ENCODE results near the gene DHX35. TPM values are rescaled to one million over a fixed set of nuclear protein-coding genes. Genes with fewer than 3 reads are reported as not detected.

The DHX35 gene
- total and polyA plus RNA-seq, 10 of the 15 experiments (the other 5 are each of a cell fraction or from before 2014, with no cell fraction given) = 4.3 to 21.6 (median 14.9) TPM

GRCh38 chr20:38915355-38915754 lies 46.8 kb upstream of the DHX35 start:
- DNase-seq (ENCODE audit: low read depth, low spot score) (no peak), FAIRE-seq (no peak), ATAC-seq (no peak)
- Histone ChIP-seq H3K27me3 (replicated peaks in 1 of 2; ENCODE audit: control insufficient read depth in 2 of 2, insufficient read depth in 2 of 2, low read length in 1 of 2) (no peaks in the 10 kb centered on the region), H3K9ac (ENCODE audit: control insufficient read depth, insufficient read depth, low read length) (no peak overlapping the region), H3K9me3 (replicated peaks; ENCODE audit: control insufficient read depth, insufficient read depth, low read length) (no peaks in the 10 kb centered on the region), H3K36me3 (ENCODE audit: control insufficient read depth in 2 of 2, insufficient read depth in 2 of 2, low read length in 1 of 2) (peaks cover 17 to 36% of the 10 kb centered on the region in 2 experiments), H3K4me1 (ENCODE audit: control insufficient read depth, insufficient read depth, low read length) (no peaks in the 10 kb centered on the region), H3K79me2 (ENCODE audit: control insufficient read depth, insufficient read depth, low read length) (no peaks in the 10 kb centered on the region; the same call in 1 of the 2 replicates), H3K4me2 (ENCODE audit: control insufficient read depth, insufficient read depth) (no peak overlapping the region), H4K20me1 (ENCODE audit: control insufficient read depth, insufficient read depth) (no peaks in the 10 kb centered on the region), H3K4me3 (no peak overlapping the region), H2AFZ (ENCODE audit: control insufficient read depth, low read depth, low read length) (no peak overlapping the region), H3K27ac (ENCODE audit: control insufficient read depth, insufficient read depth) (no peak overlapping the region)
- intact Hi-C loops (cut with micrococcal nuclease; ENCODE audit: unreplicated experiment) (no loop called here), in situ Hi-C loops (cut with MboI) (no loop called here)
- ChIA-PET SMC1A (ENCODE audit: uncharacterized antibody, unreplicated experiment) (no interaction called here), POLR2A (no interaction called here), RAD21 (ENCODE audit: unreplicated experiment) (no interaction called here), CTCF (no interaction called here)
- no TSS peak for BruUV-seq (replicated peaks)
- WGBS (ENCODE audit: insufficient coverage, insufficient replicate concordance, low lambda C conversion rate, missing lambda C conversion rate) = 97% methylated on average over 7 of the region's 7 CpGs
- TF ChIP-seq, protein P1, sequence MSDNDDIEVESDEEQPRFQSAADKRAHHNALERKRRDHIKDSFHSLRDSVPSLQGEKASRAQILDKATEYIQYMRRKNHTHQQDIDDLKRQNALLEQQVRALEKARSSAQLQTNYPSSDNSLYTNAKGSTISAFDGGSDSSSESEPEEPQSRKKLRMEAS (IDR thresholded peaks at IDR 0.05; ENCODE audit: low read depth, low read length) = no peak
- TF ChIP-seq ZSCAN29 (IDR thresholded peaks at IDR 0.05) (no peak), CBX5 (IDR thresholded peaks at IDR 0.05; ENCODE audit: low read depth) (no peak), JUNB (IDR thresholded peaks at IDR 0.05) (no peak), BCL11A (IDR thresholded peaks at IDR 0.05; ENCODE audit: low read depth, low read length) (no peak), TBL1XR1 (IDR thresholded peaks at IDR 0.05; ENCODE audit: low read depth, low read length) (no peak), FOXK2 (IDR thresholded peaks at IDR 0.05) (no peak), USF1 (IDR thresholded peaks at IDR 0.05; ENCODE audit: borderline replicate concordance, extremely low read length, insufficient read depth, low read depth, low read length) (no peak), SREBF2 (IDR thresholded peaks at IDR 0.05; ENCODE audit: low read length) (no peak), TAF1 (IDR thresholded peaks at IDR 0.05; ENCODE audit: borderline replicate concordance, low read depth, low read length) (no peak), ZNF217 (IDR thresholded peaks at IDR 0.05) (no peak), MTA2 (IDR thresholded peaks at IDR 0.05; ENCODE audit: low read depth) (no peak), SIX5 (IDR thresholded peaks at IDR 0.05; ENCODE audit: low read depth, low read length, severe bottlenecking) (no peak)
- TF ChIP-seq, protein P2, sequence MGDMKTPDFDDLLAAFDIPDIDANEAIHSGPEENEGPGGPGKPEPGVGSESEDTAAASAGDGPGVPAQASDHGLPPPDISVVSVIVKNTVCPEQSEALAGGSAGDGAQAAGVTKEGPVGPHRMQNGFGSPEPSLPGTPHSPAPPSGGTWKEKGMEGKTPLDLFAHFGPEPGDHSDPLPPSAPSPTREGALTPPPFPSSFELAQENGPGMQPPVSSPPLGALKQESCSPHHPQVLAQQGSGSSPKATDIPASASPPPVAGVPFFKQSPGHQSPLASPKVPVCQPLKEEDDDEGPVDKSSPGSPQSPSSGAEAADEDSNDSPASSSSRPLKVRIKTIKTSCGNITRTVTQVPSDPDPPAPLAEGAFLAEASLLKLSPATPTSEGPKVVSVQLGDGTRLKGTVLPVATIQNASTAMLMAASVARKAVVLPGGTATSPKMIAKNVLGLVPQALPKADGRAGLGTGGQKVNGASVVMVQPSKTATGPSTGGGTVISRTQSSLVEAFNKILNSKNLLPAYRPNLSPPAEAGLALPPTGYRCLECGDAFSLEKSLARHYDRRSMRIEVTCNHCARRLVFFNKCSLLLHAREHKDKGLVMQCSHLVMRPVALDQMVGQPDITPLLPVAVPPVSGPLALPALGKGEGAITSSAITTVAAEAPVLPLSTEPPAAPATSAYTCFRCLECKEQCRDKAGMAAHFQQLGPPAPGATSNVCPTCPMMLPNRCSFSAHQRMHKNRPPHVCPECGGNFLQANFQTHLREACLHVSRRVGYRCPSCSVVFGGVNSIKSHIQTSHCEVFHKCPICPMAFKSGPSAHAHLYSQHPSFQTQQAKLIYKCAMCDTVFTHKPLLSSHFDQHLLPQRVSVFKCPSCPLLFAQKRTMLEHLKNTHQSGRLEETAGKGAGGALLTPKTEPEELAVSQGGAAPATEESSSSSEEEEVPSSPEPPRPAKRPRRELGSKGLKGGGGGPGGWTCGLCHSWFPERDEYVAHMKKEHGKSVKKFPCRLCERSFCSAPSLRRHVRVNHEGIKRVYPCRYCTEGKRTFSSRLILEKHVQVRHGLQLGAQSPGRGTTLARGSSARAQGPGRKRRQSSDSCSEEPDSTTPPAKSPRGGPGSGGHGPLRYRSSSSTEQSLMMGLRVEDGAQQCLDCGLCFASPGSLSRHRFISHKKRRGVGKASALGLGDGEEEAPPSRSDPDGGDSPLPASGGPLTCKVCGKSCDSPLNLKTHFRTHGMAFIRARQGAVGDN (IDR thresholded peaks at IDR 0.05) = no peak
- TF ChIP-seq, protein P3, sequence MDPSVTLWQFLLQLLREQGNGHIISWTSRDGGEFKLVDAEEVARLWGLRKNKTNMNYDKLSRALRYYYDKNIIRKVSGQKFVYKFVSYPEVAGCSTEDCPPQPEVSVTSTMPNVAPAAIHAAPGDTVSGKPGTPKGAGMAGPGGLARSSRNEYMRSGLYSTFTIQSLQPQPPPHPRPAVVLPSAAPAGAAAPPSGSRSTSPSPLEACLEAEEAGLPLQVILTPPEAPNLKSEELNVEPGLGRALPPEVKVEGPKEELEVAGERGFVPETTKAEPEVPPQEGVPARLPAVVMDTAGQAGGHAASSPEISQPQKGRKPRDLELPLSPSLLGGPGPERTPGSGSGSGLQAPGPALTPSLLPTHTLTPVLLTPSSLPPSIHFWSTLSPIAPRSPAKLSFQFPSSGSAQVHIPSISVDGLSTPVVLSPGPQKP (IDR thresholded peaks at IDR 0.05; ENCODE audit: low read depth, low read length) = no peak
